Testis (tissue), 3 donors: ENCODE data around the gene NAE1. TPM values are rescaled to one million over a fixed set of nuclear protein-coding genes. Genes with fewer than 3 reads are reported as not detected.

Experiments used
- DNase-seq: peaks from one replicate; pipeline ENCODE4 v3.0.0-alpha.2; 2019
- H3K27ac ChIP-seq, 2 donors: fragments of 200-600 bp; sonication (generic); one replicate each; pipeline ENCODE4 v1.5.1; 2019
- H3K27me3 ChIP-seq: fragments of 200-600 bp; sonication (generic); one replicate; pipeline ENCODE4 v1.5.1; 2019
- H3K36me3 ChIP-seq: fragments of 200-600 bp; sonication (generic); one replicate; pipeline ENCODE4 v1.5.1; 2017; ENCODE audit warnings: low read depth; ENCODE audit errors: missing control alignments
- H3K4me1 ChIP-seq: fragments of 200-600 bp; sonication (generic); one replicate; pipeline ENCODE4 v1.5.1; 2019
- H3K4me3 ChIP-seq, 2 donors: fragments of 200-600 bp; sonication (generic); one replicate each; pipeline ENCODE4 v1.5.1; 2017 to 2019
- H3K9me3 ChIP-seq: fragments of 200-600 bp; sonication (generic); one replicate; pipeline ENCODE4 v1.5.1; 2017
- POLR2A ChIP-seq: fragments of 450-650 bp; IDR thresholded peaks from one replicate; pipeline ENCODE4 v1.6.1; 2017; ENCODE audit warnings: antibody characterized with exemption, mild to moderate bottlenecking, moderate library complexity
- WGBS, 2 donors: methylation state at CpG; one replicate each; pipeline ENCODE4 v1.1.5; 2018; 5-methylcytosine and 5-hydroxymethylcytosine counted together
- intact Hi-C: fragments of 100-400 bp; cut with DNase I; formaldehyde crosslinking; loops from one replicate; pipeline ENCODE4 v1.15.1; 2023; ENCODE audit warnings: low total_unique reads
- polyA plus RNA-seq: library from polyadenylated mRNA; stranded (reverse); fragments of 350-450 nt; fragmentation: Illumina TruSeq; extraction: RNeasy Lipid Tissue Mini Kit (QIAGEN cat#74804); gene quantifications from one replicate; pipeline ENCODE4 v1.2.3, GENCODE V29; 2014; ENCODE audit warnings: low read depth, low replicate concordance; ENCODE audit not compliant: insufficient read depth
- total RNA-seq, 2 donors: library from RNA; depleted of rRNA; stranded (reverse); fragments of >200 nt; gene quantifications; one replicate each; pipeline ENCODE4 v1.2.3, GENCODE V29; 2016
- TF ChIP-seq, protein P1 (sequence below), 3 experiments: fragments of 450-650 bp in 2 of 3; fragments of 200-600 bp in 1 of 3; sonication (generic) in 1 of 3; IDR thresholded peaks; one replicate each; pipeline ENCODE4 v1.5.1; 2016 to 2019; ENCODE audit warnings: antibody characterized with exemption in 3 of 3, mild to moderate bottlenecking in 2 of 3, moderate library complexity in 1 of 3

The NAE1 gene
- total and polyA plus RNA-seq, 3 donors from 2014 or later, result 53.7 to 72.8 (median 72.7) TPM

GRCh38 chr16:66844342-66845079, 13.7 kb upstream of the NAE1 start, which contains the start of gene CA7:
Gene CA7, plus strand, starts transcription at chr16:66844414. Its CDS starts 74 bp downstream, at chr16:66844488.
- TF ChIP-seq POLR2A, result no peak
- TF ChIP-seq, protein P1, sequence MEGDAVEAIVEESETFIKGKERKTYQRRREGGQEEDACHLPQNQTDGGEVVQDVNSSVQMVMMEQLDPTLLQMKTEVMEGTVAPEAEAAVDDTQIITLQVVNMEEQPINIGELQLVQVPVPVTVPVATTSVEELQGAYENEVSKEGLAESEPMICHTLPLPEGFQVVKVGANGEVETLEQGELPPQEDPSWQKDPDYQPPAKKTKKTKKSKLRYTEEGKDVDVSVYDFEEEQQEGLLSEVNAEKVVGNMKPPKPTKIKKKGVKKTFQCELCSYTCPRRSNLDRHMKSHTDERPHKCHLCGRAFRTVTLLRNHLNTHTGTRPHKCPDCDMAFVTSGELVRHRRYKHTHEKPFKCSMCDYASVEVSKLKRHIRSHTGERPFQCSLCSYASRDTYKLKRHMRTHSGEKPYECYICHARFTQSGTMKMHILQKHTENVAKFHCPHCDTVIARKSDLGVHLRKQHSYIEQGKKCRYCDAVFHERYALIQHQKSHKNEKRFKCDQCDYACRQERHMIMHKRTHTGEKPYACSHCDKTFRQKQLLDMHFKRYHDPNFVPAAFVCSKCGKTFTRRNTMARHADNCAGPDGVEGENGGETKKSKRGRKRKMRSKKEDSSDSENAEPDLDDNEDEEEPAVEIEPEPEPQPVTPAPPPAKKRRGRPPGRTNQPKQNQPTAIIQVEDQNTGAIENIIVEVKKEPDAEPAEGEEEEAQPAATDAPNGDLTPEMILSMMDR (IDR thresholded peaks at IDR 0.05), result no peak
- no peak within 1 kb of the TSS for H3K27ac ChIP-seq
- intact Hi-C loops, result no loop called here
- WGBS, 2 donors, result 0 to 1% methylated on average over 11 to 66 of the region's 79 CpGs
- no peaks in the 10 kb centered on the region for H3K27me3 ChIP-seq
- no peaks in the 10 kb centered on the region for H3K4me1 ChIP-seq
- H3K36me3 ChIP-seq, result no peaks in the 10 kb centered on the region
- H3K9me3 ChIP-seq, result no peaks in the 10 kb centered on the region
- peak within 1 kb of the TSS; percentile 27 to 56 for H3K4me3 ChIP-seq
- DNase-seq, result no peak

DNA sequence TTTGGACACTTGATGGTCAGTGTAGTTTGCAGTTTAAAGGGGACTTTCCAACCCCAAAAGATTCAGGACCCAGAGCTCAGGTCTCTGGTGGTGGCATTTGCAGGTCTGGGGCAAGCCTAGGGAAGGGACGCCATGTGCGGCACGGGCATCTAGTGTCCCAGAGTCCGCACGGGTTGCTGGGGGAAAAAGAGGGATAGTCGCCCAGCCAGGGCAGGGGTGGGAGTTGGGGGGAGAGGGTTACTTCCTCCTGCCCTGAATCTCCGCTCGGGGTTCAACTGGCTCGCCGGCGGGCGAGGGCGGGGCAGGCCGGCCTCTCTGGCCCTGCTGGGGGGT, 13.2 kb upstream of the NAE1 start:
- 24 to 37% methylated on average over 6 of the region's 14 CpGs for WGBS, 2 donors
- H3K27ac ChIP-seq, result no peak overlapping the region
- H3K4me3 ChIP-seq, result peak overlapping the region; percentile 27 to 56
- no peaks in the 10 kb centered on the region for H3K27me3 ChIP-seq
- H3K4me1 ChIP-seq, result no peaks in the 10 kb centered on the region
- DNase-seq, result no peak
- H3K36me3 ChIP-seq, result no peaks in the 10 kb centered on the region
- TF ChIP-seq POLR2A, result no peak
- TF ChIP-seq, protein P1 (IDR thresholded peaks at IDR 0.05), result no peak
- intact Hi-C loops, result no loop called here
- H3K9me3 ChIP-seq, result no peaks in the 10 kb centered on the region

DNA sequence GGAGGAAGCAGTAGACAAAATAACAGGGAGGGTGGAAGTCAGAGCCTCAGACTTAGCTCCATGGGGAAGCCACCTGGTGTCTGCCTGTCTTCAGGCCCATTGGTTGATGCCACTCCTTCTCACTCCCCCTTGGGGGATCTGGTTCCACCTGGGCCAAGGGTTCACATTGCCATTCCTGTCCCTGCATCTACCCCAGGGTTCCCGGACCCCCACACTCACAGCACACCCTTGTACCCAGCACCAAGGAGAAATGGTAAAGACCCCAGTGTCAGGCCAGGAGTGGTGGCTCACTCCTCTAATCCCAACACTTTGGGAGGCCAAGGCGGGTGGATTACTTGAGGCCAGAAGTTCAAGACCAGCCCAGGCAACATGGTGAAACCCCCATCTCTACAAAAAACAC, 12.4 kb upstream of the NAE1 start:
- TF ChIP-seq POLR2A, result no peak
- TF ChIP-seq, protein P1 (IDR thresholded peaks at IDR 0.05), result no peak
- H3K4me3 ChIP-seq, result no peak overlapping the region
- intact Hi-C loops, result no loop called here
- no peaks in the 10 kb centered on the region for H3K36me3 ChIP-seq
- no peaks in the 10 kb centered on the region for H3K27me3 ChIP-seq
- no peak overlapping the region for H3K27ac ChIP-seq
- WGBS, 2 donors, result 95 to 100% methylated on average over 2 of the region's 2 CpGs
- H3K4me1 ChIP-seq, result no peaks in the 10 kb centered on the region
- no peak for DNase-seq
- H3K9me3 ChIP-seq, result no peaks in the 10 kb centered on the region

GRCh38 chr16:66842765-66843164, 12.0 kb upstream of the NAE1 start:
- DNase-seq, result no peak
- 78 to 79% methylated on average over 7 of the region's 7 CpGs for WGBS, 2 donors
- Histone ChIP-seq H3K4me1 (no peaks in the 10 kb centered on the region), H3K9me3 (no peaks in the 10 kb centered on the region), H3K4me3 (no peak overlapping the region), H3K36me3 (no peaks in the 10 kb centered on the region), H3K27ac (no peak overlapping the region), H3K27me3 (no peaks in the 10 kb centered on the region)
- TF ChIP-seq, protein P1 (IDR thresholded peaks at IDR 0.05), result no peak
- no peak for TF ChIP-seq POLR2A
- intact Hi-C loops, result no loop called here

- H3K27ac ChIP-seq, result no peak overlapping the region
- H3K27me3 ChIP-seq, result no peaks in the 10 kb centered on the region
- H3K36me3 ChIP-seq, result no peaks in the 10 kb centered on the region
- no peak for TF ChIP-seq POLR2A
- TF ChIP-seq, protein P1 (IDR thresholded peaks at IDR 0.05), result no peak
- H3K9me3 ChIP-seq, result no peaks in the 10 kb centered on the region
- H3K4me3 ChIP-seq, result no peak overlapping the region
- DNase-seq, result no peak
- WGBS, 2 donors, result 83 to 93% methylated on average over 4 of the region's 4 CpGs
- H3K4me1 ChIP-seq, result no peaks in the 10 kb centered on the region
- intact Hi-C loops, result no loop called here
Observed at GRCh38 chr16:66841366-66841765, 10.6 kb upstream of the NAE1 start.
